Neuron (in vitro differentiated cells): Measurements from ENCODE around the gene ARSG.
"Not testable (repeated sequence)": the region's sequence is repeated elsewhere in the genome, so short reads cannot be mapped to it uniquely, and the experiment has no call there.

Source experiments
- H2AFZ ChIP-seq: one replicate; pipeline ENCODE4 v1.6.1; 2013; ENCODE audit warnings: low read depth, mild to moderate bottlenecking, inconsistent platforms, low read length, moderate library complexity
- H3K27me3 ChIP-seq: one replicate; pipeline ENCODE4 v1.6.1; 2013; ENCODE audit warnings: low read length; ENCODE audit not compliant: insufficient read depth
- H3K36me3 ChIP-seq: one replicate; pipeline ENCODE4 v1.6.1; 2013; ENCODE audit warnings: low read length; ENCODE audit not compliant: insufficient read depth
- H3K4me1 ChIP-seq: one replicate; pipeline ENCODE4 v1.6.1; 2013; ENCODE audit warnings: low read length; ENCODE audit not compliant: insufficient read depth
- H3K4me3 ChIP-seq: 2 replicates; pipeline ENCODE4 v1.5.1; 2013; ENCODE audit warnings: mild to moderate bottlenecking, low read length, moderate library complexity
- H3K9me3 ChIP-seq: one replicate; pipeline ENCODE4 v1.6.1; 2013; ENCODE audit warnings: low read length

The ARSG gene

DNA sequence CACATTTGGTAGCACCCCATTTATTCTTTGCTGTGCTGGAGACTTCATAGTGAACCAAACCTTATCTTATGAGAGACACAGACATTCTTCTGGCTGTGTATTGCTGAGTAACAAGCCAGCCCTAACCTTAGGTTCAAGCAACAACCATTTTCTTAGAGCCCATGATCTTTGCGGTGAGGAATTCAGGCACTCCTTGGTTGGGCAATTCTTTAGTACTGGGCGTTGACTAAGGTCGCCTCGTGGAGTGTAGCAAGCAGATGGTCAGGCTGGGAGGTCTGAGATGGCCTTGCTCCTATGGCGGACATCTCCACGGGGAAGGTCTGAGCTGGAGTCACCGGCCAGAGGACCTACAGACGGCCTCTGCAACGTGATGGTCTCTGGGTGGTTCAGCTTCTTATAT is 43.1 kb downstream of the ARSG start:
- Histone ChIP-seq H3K4me1 (no peaks in the 10 kb centered on the region), H3K4me3 (no peak overlapping the region), H3K9me3 (peaks cover 2% of the 10 kb centered on the region), H3K36me3 (no peaks in the 10 kb centered on the region), H3K27me3 (no peaks in the 10 kb centered on the region), H2AFZ (no peak overlapping the region)

DNA sequence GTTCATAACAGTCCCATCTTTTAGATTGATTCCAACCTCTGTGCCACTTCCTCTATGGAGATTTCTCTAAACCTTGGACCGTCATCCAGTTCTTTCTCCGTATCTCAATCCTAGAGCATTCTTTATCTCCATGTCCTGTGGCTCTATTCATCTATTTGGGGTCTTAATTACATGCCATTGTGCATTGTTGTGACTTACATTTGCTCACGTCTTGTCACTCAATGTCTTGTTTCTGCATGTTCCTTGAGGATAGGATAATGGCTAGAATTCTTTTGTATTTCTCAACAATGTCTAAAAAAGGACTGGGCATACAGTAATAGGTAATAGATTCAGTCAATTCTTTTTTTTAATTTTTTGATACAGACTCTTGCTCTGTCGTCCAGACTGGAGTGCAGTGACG is 50.2 kb downstream of the ARSG start:
- Histone ChIP-seq H3K27me3 (no peaks in the 10 kb centered on the region), H2AFZ (no peak overlapping the region), H3K4me3 (no peak overlapping the region), H3K36me3 (peaks cover 11% of the 10 kb centered on the region), H3K9me3 (no peaks in the 10 kb centered on the region), H3K4me1 (no peaks in the 10 kb centered on the region)

- Histone ChIP-seq H3K4me3 (no peak overlapping the region), H3K9me3 (peaks cover 2% of the 10 kb centered on the region), H3K4me1 (no peaks in the 10 kb centered on the region), H3K27me3 (no peaks in the 10 kb centered on the region), H3K36me3 (peaks cover 21% of the 10 kb centered on the region), H2AFZ (no peak overlapping the region)
Observed at GRCh38 chr17:68343976-68344375, 52.7 kb downstream of the ARSG start.

DNA sequence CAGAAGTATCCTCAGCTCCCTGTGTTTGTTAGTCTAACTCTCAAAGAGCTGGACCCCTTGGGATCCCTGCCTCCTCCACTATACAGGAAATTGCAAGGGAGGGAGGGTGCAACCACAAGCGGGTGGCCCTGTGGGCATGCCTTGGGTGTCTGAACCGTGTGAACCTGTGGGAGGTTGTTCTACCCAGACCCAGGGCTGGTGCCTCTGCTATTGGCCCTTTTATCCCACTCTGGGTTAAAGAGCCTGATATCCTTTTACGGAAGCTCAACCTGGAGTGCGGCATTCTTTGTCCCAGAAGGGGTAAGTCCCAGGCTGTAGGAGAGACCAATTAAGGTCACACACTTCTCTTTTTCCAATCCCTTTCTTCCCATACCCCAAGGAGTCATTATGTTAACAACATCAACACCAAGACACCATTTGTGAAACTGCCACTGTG is 53.4 kb downstream of the ARSG start:
- Histone ChIP-seq H3K9me3 (peaks cover 2% of the 10 kb centered on the region), H3K36me3 (peaks cover 21% of the 10 kb centered on the region)

GRCh38 chr17:68346448-68346847 is 55.2 kb downstream of the ARSG start:
- H3K36me3 ChIP-seq = peaks cover 21% of the 10 kb centered on the region
- H3K4me1 ChIP-seq = no peaks in the 10 kb centered on the region
- H3K9me3 ChIP-seq = peaks cover 2% of the 10 kb centered on the region
- no peak overlapping the region for H3K4me3 ChIP-seq
- no peaks in the 10 kb centered on the region for H3K27me3 ChIP-seq
- H2AFZ ChIP-seq = no peak overlapping the region

More for the DNA sequence above, 53.4 kb downstream of the ARSG start:
- Histone ChIP-seq H3K4me3 (no peak overlapping the region), H2AFZ (no peak overlapping the region), H3K27me3 (no peaks in the 10 kb centered on the region), H3K4me1 (no peaks in the 10 kb centered on the region)

DNA sequence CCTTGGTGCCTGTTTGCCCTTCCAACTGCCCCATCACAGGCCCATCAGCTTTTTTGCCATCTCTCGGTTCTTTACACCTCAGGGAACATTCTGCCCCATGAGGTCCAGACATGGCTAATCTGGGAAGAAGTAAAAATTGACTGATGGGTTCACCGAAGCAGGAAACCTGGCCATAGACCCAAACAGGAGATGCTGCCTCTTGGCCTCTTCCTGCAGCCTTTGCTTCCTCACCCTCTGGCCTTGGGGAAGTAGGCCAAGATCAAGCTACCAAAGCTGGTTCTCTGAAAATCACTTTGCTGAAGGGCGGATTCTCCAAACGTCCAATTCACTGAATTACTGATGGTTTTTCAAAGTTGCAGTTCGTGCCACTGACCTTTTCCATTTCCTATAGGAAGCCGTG is 56.1 kb downstream of the ARSG start:
- no peak overlapping the region for H2AFZ ChIP-seq
- no peak overlapping the region for H3K4me3 ChIP-seq
- peaks cover 2% of the 10 kb centered on the region for H3K9me3 ChIP-seq
- no peaks in the 10 kb centered on the region for H3K27me3 ChIP-seq
- H3K4me1 ChIP-seq = no peaks in the 10 kb centered on the region
- H3K36me3 ChIP-seq = peaks cover 21% of the 10 kb centered on the region

GRCh38 chr17:68349157-68349556 is 57.9 kb downstream of the ARSG start:
- Histone ChIP-seq H3K4me1 (no peaks in the 10 kb centered on the region), H3K36me3 (peaks cover 21% of the 10 kb centered on the region), H3K27me3 (no peaks in the 10 kb centered on the region), H3K4me3 (no peak overlapping the region), H3K9me3 (peaks cover 2% of the 10 kb centered on the region), H2AFZ (no peak overlapping the region)

DNA sequence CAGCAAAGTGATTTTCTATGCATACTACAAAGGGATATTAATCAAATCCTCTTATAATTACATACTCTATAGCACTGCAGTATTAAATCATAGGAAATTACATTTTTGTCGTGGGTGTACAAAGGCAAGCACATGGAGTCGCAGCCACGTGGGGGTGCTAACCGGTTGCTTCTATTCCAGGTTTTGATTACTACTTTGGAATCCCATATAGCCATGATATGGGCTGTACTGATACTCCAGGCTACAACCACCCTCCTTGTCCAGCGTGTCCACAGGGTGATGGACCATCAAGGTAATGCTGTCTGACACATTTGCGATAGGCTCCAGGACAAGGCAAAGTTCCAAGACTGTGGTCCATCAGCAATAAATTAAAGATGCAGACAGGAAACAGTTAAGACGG is 60.1 kb downstream of the ARSG start:
- H3K4me3 ChIP-seq = no peak overlapping the region
- H3K27me3 ChIP-seq = no peaks in the 10 kb centered on the region
- peaks cover 18% of the 10 kb centered on the region for H3K36me3 ChIP-seq
- H3K4me1 ChIP-seq = no peaks in the 10 kb centered on the region
- H2AFZ ChIP-seq = no peak overlapping the region
- peaks cover 2% of the 10 kb centered on the region for H3K9me3 ChIP-seq

- Histone ChIP-seq H3K4me1 (no peaks in the 10 kb centered on the region), H3K4me3 (no peak overlapping the region), H3K27me3 (no peaks in the 10 kb centered on the region), H3K9me3 (peaks cover 2% of the 10 kb centered on the region), H2AFZ (no peak overlapping the region), H3K36me3 (peaks cover 21% of the 10 kb centered on the region)
Observed at GRCh38 chr17:68352041-68352440, 60.7 kb downstream of the ARSG start.

DNA sequence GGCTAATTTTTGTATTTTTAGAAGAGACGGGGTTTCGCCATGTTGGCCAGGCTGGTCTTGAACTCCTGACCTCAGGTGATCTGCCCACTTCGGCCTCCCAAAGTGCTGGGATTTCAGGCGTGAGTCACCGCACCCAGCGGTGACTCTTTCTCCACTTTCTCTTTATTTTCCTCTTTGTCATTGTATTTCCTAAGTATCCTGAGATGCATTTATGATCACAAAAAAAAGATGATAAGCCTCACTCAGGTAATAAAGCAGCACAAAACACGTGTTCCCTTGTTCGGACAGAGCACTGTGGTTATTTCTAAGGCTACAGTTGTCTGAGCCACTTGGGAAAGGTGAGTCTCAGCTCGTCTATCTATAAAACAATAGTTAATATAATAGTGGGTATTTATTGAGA is 61.4 kb downstream of the ARSG start:
- H3K9me3 ChIP-seq, H2AFZ ChIP-seq, H3K4me1 ChIP-seq, H3K4me3 ChIP-seq, H3K27me3 ChIP-seq: not testable (repeated sequence)
- H3K36me3 ChIP-seq = peaks cover 20% of the 10 kb centered on the region

- H3K36me3 ChIP-seq = peaks cover 19% of the 10 kb centered on the region
- H3K4me3 ChIP-seq = no peak overlapping the region
- no peaks in the 10 kb centered on the region for H3K27me3 ChIP-seq
- no peaks in the 10 kb centered on the region for H3K4me1 ChIP-seq
- H2AFZ ChIP-seq = no peak overlapping the region
- no peaks in the 10 kb centered on the region for H3K9me3 ChIP-seq
Observed at GRCh38 chr17:68353111-68353521, 61.8 kb downstream of the ARSG start.

DNA sequence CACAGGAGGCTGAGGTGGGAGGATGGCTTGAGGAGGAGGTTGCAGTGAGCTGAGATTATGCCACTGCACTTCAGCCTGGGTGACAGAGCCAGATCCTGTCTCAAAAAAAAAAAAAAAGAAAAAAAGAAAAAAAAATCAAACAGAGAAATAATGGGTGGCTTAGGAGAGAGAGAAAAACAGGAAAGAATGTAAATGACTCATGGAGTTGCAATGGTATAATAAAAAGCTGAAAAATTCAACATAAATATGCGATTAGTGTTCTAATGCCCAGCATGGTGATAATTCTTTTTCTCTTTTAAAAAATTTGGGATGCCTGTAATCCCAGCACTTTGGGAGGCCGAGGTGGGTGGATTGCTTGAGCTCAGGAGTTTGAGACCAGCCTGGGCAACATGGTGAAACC is 63.0 kb downstream of the ARSG start:
- not testable (repeated sequence) for H3K27me3 ChIP-seq, H2AFZ ChIP-seq, H3K4me1 ChIP-seq, H3K4me3 ChIP-seq, H3K9me3 ChIP-seq
- peaks cover 21% of the 10 kb centered on the region for H3K36me3 ChIP-seq

GRCh38 chr17:68355108-68355507 is 63.8 kb downstream of the ARSG start:
- H2AFZ ChIP-seq, H3K4me3 ChIP-seq, H3K27me3 ChIP-seq, H3K4me1 ChIP-seq, H3K9me3 ChIP-seq: not testable (repeated sequence)
- H3K36me3 ChIP-seq = peaks cover 26% of the 10 kb centered on the region

DNA sequence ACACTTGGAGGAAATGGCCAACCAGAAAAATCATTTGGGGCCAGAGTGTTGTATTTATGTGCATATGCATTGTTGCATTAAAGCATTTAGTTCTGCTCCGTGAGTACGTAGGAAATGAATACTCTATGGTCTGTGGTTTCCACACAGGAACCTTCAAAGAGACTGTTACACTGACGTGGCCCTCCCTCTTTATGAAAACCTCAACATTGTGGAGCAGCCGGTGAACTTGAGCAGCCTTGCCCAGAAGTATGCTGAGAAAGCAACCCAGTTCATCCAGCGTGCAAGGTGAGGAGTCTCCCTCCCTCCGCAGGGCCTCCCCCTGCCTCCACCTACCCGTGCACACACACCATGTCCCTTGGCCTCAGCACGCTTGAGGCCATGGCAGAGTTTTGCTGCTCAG is 65.2 kb downstream of the ARSG start:
- no peak overlapping the region for H2AFZ ChIP-seq
- H3K36me3 ChIP-seq = peaks cover 26% of the 10 kb centered on the region
- H3K9me3 ChIP-seq = no peaks in the 10 kb centered on the region
- no peaks in the 10 kb centered on the region for H3K27me3 ChIP-seq
- H3K4me1 ChIP-seq = no peaks in the 10 kb centered on the region
- H3K4me3 ChIP-seq = no peak overlapping the region
